Measurements from ENCODE around the gene ABCB1. TPM values are rescaled to one million over a fixed set of nuclear protein-coding genes. Genes with fewer than 3 reads are reported as not detected.

ABCB1 gene
- total and polyA plus RNA-seq, 10 of the 15 experiments (the other 5 are each of a cell fraction or from before 2014, with no cell fraction given) = 0.40 to 13.9 (median 1.9) TPM

DNA sequence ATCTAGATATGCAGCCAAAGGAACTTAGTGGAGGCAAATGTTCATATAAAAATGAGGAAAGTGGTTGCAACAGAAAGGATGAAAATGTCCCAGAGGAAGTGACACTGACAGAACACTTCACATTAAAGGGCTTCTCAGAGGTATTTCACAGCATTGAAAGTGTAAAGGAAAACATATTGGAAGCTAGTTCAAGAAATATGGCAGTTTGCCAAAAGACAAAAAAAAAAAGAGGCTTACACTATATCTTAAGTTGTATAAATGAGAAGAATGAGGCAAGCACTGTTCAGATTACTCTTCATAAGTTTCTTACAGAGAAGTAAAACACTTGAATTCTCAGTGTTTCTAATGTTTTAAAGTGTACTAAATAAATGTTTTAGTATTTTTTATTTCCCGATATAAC, 47.6 kb upstream of the ABCB1 start (continued):
- TF ChIP-seq, protein P1, sequence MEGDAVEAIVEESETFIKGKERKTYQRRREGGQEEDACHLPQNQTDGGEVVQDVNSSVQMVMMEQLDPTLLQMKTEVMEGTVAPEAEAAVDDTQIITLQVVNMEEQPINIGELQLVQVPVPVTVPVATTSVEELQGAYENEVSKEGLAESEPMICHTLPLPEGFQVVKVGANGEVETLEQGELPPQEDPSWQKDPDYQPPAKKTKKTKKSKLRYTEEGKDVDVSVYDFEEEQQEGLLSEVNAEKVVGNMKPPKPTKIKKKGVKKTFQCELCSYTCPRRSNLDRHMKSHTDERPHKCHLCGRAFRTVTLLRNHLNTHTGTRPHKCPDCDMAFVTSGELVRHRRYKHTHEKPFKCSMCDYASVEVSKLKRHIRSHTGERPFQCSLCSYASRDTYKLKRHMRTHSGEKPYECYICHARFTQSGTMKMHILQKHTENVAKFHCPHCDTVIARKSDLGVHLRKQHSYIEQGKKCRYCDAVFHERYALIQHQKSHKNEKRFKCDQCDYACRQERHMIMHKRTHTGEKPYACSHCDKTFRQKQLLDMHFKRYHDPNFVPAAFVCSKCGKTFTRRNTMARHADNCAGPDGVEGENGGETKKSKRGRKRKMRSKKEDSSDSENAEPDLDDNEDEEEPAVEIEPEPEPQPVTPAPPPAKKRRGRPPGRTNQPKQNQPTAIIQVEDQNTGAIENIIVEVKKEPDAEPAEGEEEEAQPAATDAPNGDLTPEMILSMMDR (IDR thresholded peaks at IDR 0.05 in 2 of 3, conservative IDR thresholded peaks at IDR 0.05 in 1 of 3; ENCODE audit: control insufficient read depth in 2 of 3, extremely low read depth in 1 of 3, insufficient read depth in 1 of 3, low read depth in 3 of 3, low read length in 3 of 3) = no peak
- TF ChIP-seq BRCA1 (IDR thresholded peaks at IDR 0.05; ENCODE audit: low read depth, low read length) = no peak
- TF ChIP-seq CHD1 (IDR thresholded peaks at IDR 0.05; ENCODE audit: low read depth, low read length) = no peak
- TF ChIP-seq GABPA (IDR thresholded peaks at IDR 0.05; ENCODE audit: low read depth) = no peak
- no peak for TF ChIP-seq SIX5 (IDR thresholded peaks at IDR 0.05; ENCODE audit: low read depth, low read length, severe bottlenecking)
- no peak for TF ChIP-seq LARP7 (IDR thresholded peaks at IDR 0.05)
- TF ChIP-seq TAF1 (IDR thresholded peaks at IDR 0.05; ENCODE audit: borderline replicate concordance, low read depth, low read length) = no peak
- TF ChIP-seq, protein P2, sequence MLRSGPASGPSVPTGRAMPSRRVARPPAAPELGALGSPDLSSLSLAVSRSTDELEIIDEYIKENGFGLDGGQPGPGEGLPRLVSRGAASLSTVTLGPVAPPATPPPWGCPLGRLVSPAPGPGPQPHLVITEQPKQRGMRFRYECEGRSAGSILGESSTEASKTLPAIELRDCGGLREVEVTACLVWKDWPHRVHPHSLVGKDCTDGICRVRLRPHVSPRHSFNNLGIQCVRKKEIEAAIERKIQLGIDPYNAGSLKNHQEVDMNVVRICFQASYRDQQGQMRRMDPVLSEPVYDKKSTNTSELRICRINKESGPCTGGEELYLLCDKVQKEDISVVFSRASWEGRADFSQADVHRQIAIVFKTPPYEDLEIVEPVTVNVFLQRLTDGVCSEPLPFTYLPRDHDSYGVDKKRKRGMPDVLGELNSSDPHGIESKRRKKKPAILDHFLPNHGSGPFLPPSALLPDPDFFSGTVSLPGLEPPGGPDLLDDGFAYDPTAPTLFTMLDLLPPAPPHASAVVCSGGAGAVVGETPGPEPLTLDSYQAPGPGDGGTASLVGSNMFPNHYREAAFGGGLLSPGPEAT (IDR thresholded peaks at IDR 0.05; ENCODE audit: low read depth) = no peak
- TF ChIP-seq, protein P3, sequence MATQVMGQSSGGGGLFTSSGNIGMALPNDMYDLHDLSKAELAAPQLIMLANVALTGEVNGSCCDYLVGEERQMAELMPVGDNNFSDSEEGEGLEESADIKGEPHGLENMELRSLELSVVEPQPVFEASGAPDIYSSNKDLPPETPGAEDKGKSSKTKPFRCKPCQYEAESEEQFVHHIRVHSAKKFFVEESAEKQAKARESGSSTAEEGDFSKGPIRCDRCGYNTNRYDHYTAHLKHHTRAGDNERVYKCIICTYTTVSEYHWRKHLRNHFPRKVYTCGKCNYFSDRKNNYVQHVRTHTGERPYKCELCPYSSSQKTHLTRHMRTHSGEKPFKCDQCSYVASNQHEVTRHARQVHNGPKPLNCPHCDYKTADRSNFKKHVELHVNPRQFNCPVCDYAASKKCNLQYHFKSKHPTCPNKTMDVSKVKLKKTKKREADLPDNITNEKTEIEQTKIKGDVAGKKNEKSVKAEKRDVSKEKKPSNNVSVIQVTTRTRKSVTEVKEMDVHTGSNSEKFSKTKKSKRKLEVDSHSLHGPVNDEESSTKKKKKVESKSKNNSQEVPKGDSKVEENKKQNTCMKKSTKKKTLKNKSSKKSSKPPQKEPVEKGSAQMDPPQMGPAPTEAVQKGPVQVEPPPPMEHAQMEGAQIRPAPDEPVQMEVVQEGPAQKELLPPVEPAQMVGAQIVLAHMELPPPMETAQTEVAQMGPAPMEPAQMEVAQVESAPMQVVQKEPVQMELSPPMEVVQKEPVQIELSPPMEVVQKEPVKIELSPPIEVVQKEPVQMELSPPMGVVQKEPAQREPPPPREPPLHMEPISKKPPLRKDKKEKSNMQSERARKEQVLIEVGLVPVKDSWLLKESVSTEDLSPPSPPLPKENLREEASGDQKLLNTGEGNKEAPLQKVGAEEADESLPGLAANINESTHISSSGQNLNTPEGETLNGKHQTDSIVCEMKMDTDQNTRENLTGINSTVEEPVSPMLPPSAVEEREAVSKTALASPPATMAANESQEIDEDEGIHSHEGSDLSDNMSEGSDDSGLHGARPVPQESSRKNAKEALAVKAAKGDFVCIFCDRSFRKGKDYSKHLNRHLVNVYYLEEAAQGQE (IDR thresholded peaks at IDR 0.05; ENCODE audit: low read depth, low read length) = no peak
- TF ChIP-seq, protein P4, sequence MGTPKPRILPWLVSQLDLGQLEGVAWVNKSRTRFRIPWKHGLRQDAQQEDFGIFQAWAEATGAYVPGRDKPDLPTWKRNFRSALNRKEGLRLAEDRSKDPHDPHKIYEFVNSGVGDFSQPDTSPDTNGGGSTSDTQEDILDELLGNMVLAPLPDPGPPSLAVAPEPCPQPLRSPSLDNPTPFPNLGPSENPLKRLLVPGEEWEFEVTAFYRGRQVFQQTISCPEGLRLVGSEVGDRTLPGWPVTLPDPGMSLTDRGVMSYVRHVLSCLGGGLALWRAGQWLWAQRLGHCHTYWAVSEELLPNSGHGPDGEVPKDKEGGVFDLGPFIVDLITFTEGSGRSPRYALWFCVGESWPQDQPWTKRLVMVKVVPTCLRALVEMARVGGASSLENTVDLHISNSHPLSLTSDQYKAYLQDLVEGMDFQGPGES (IDR thresholded peaks at IDR 0.05) = no peak
- TF ChIP-seq MYC (IDR thresholded peaks at IDR 0.05; ENCODE audit: insufficient read depth, insufficient read length, insufficient replicate concordance, low read length, severe bottlenecking) = no peak

Measured in GM12878 (cell line).